ENCODE measurements around the gene RIMS4. TPM values are rescaled to one million over a fixed set of nuclear protein-coding genes. Genes with fewer than 3 reads are reported as not detected.
A peak's percentile ranks its signal among the peaks of the same experiment; 100 is the strongest.
"Not testable (repeated sequence)": the region's sequence is repeated elsewhere in the genome, so short reads cannot be mapped to it uniquely, and the experiment has no call there.

Gene RIMS4
- total RNA-seq, 1 donor from 2014 or later, result not detected

GRCh38 chr20:44833437-44833836 lies 23.1 kb upstream of the RIMS4 start:
- ATAC-seq (no peak), DNase-seq (ENCODE audit: missing footprints) (no peak)
- intact Hi-C loops (cut with DNase I), result no loop called here

GRCh38 chr20:44832724-44833123 lies 22.4 kb upstream of the RIMS4 start:
- ATAC-seq, result no peak
- intact Hi-C loops (cut with DNase I), result no loop called here
- no peak for DNase-seq (ENCODE audit: missing footprints)

GRCh38 chr20:44830995-44831394 lies 20.6 kb upstream of the RIMS4 start:
- intact Hi-C loops (cut with DNase I), result no loop called here
- ATAC-seq (no peak), DNase-seq (ENCODE audit: missing footprints) (no peak)

- ATAC-seq, result no peak
- DNase-seq (ENCODE audit: missing footprints), result no peak
- intact Hi-C loops (cut with DNase I), result no loop called here
Observed at GRCh38 chr20:44830523-44830922, 20.2 kb upstream of the RIMS4 start.

GRCh38 chr20:44829688-44830087 lies 19.3 kb upstream of the RIMS4 start:
- intact Hi-C loops (cut with DNase I), result no loop called here
- no peak for DNase-seq (ENCODE audit: missing footprints)
- ATAC-seq, result no peak

- intact Hi-C loops (cut with DNase I), result no loop called here
- ATAC-seq (no peak), DNase-seq (ENCODE audit: missing footprints) (no peak)
Observed at GRCh38 chr20:44828640-44829039, 18.3 kb upstream of the RIMS4 start.

GRCh38 chr20:44827401-44827800 lies 17.1 kb upstream of the RIMS4 start:
- intact Hi-C loops (cut with DNase I), result no loop called here
- DNase-seq (ENCODE audit: missing footprints) (no peak), ATAC-seq (no peak)

- intact Hi-C loops (cut with DNase I); DNase-seq (ENCODE audit: missing footprints); ATAC-seq: not testable (repeated sequence)
Observed at GRCh38 chr20:44821576-44821975, 11.2 kb upstream of the RIMS4 start.

- intact Hi-C loops (cut with DNase I), result no loop called here
- ATAC-seq, result no peak
- no peak for DNase-seq (ENCODE audit: missing footprints)
Observed at GRCh38 chr20:44819936-44820335, 9.6 kb upstream of the RIMS4 start.

- ATAC-seq, result no peak
- no peak for DNase-seq (ENCODE audit: missing footprints)
- intact Hi-C loops (cut with DNase I), result no loop called here
Observed at GRCh38 chr20:44817143-44817910, 7.0 kb upstream of the RIMS4 start.

- ATAC-seq (no peak), DNase-seq (ENCODE audit: missing footprints) (no peak)
- intact Hi-C loops (cut with DNase I), result no loop called here
Observed at GRCh38 chr20:44814937-44815336, 4.6 kb upstream of the RIMS4 start.

GRCh38 chr20:44811150-44811685 lies 872 bp upstream of the RIMS4 start:
- intact Hi-C loops (cut with DNase I), result no loop called here
- ATAC-seq (no peak), DNase-seq (ENCODE audit: missing footprints) (no peak)

GRCh38 chr20:44810061-44810390 lies 320 bp downstream of the RIMS4 start:
- intact Hi-C loops (cut with DNase I), result no loop called here
- ATAC-seq (no peak), DNase-seq (ENCODE audit: missing footprints) (no peak)

- DNase-seq (ENCODE audit: missing footprints) (no peak), ATAC-seq (no peak)
- intact Hi-C loops (cut with DNase I), result no loop called here
Observed at GRCh38 chr20:44809380-44810060, 826 bp downstream of the RIMS4 start.

- no peak for DNase-seq (ENCODE audit: missing footprints)
- no peak for ATAC-seq
- intact Hi-C loops (cut with DNase I), result no loop called here
Observed at GRCh38 chr20:44807684-44808056, 2.7 kb downstream of the RIMS4 start.

- no peak for ATAC-seq
- intact Hi-C loops (cut with DNase I), result no loop called here
- DNase-seq (ENCODE audit: missing footprints), result no peak
Observed at GRCh38 chr20:44807051-44807683, 3.2 kb downstream of the RIMS4 start.

GRCh38 chr20:44805979-44806620 lies 4.2 kb downstream of the RIMS4 start:
- peak; percentile 39 for ATAC-seq
- no peak for DNase-seq (ENCODE audit: missing footprints)
- intact Hi-C loops (cut with DNase I), result no loop called here

GRCh38 chr20:44805335-44805978 lies 4.9 kb downstream of the RIMS4 start:
- intact Hi-C loops (cut with DNase I), result no loop called here
- no peak for ATAC-seq
- no peak for DNase-seq (ENCODE audit: missing footprints)

- DNase-seq (ENCODE audit: missing footprints) (no peak), ATAC-seq (no peak)
- intact Hi-C loops (cut with DNase I), result no loop called here
Observed at GRCh38 chr20:44803383-44803941, 6.9 kb downstream of the RIMS4 start.

All from Right ventricle myocardium inferior (tissue), 1 donor.